HG03442 (cell line): ENCODE measurements around the gene ERCC3.
"Not testable (repeated sequence)": the region's sequence is repeated elsewhere in the genome, so short reads cannot be mapped to it uniquely, and the experiment has no call there.

Experiments
- ATAC-seq: cut with Tn5 transposase; IDR thresholded peaks from one replicate; pipeline ENCODE4 v1.9.1; 2021; ENCODE audit warnings: mild to moderate bottlenecking, moderate library complexity; ENCODE audit not compliant: unreplicated experiment

Gene ERCC3

DNA sequence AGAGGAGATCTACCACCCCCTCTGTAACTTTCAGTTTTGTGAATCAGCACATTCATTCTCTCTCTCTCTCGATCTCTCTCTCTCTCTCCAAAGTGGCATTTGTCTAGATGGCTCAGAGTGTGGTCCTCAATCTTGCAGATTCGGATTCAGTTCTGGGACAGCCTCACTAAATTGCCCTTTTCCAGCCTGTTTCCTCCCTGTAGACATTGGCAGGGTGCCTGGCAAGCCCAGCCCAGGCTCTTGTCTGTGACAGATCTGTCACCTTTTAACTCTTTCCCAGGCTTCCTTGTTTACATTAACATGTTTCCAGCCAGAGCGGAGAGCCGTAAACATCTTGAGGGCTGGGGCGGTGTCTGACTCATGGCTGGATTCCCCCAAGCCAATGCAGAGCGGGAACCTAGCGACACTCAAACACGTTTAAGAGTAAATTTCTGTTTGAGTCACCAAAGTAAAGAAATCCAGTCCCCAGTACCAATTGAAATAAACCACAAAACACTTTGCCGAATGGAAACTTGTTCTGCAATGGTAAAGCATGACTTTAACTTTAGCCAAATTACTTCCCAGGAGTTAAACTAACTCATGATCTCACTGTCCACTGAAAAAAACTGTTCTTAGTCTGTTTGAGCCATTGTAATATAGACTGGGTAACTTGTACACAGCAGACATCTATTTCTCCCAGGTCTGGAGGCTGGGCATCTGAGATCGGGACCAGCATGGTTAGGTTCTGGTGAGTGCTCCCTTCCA lies 67.3 kb downstream of the ERCC3 start:
- ATAC-seq: peak; percentile 88

DNA sequence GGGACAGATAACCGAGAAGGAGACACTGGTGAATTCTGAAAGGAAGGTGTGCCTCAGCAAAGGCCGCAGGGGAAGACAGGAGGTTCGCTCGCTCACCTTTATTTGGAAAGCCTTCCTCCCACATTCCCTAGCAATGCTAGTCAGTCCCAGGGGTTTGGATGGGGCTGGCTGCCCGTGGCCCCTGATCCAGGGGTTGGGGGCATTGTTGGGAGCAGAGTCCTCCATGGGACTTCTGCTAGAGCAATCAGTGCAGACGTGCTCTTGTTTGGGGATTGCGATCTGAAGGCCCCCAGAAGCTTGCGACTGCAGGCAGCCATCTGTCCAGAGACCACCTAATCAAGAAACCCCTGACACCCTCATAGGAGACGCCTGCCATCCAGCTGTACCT lies 67.8 kb downstream of the ERCC3 start:
- ATAC-seq: no peak

DNA sequence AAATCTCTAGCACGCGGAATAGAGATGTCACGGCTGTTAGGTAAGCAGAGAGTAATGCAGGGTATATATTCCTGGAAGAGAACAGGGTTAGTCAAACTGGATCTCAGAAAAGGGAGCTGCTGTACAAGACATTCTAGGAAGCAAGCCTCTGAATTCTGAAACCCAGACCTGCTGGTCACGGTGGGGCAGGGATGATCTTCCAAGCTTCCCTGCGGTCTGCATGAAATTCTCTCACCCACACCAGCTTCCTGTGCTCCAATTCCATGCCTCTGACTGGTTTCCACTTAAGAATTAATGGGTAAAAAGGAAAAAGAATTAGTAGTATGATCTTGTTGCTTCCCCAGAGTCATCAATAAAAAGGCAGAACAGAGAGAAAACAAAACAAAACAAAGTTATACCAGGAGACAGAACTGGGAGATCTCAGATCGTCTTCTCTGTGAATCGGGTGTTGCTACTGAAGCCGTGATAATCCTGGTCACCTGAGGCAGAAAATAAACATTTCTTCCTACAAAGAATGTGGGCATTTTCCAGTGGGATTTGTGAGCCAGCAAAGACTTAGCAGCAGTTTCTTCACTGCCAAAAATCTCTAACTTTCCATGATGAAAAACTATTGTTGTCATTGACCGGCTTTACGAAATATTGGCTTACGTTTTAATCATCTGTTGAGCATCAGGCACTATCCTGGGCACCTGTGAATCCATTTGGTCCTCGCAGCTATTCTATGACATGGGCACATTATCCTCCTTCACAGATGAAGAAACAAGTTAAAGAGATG lies 68.6 kb downstream of the ERCC3 start:
- no peak for ATAC-seq

DNA sequence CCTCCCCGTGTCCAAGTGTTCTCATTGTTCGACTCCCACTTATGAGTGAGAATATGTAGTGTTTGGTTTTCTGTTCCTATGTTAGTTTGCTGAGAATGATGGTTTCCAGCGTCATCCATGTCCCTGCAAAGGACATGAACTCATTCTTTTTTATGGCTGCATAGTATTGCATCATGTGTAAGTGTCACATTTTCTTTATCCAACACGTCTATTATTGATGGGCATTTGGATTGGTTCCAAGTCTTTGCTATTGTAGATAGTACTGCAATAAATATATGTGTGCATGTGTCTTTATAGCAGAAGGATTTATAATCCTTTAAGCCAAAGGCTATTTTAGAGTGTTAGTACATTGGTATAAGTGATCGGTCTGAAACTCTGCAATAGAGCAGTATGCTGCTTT lies 69.8 kb downstream of the ERCC3 start:
- ATAC-seq: not testable (repeated sequence)

DNA sequence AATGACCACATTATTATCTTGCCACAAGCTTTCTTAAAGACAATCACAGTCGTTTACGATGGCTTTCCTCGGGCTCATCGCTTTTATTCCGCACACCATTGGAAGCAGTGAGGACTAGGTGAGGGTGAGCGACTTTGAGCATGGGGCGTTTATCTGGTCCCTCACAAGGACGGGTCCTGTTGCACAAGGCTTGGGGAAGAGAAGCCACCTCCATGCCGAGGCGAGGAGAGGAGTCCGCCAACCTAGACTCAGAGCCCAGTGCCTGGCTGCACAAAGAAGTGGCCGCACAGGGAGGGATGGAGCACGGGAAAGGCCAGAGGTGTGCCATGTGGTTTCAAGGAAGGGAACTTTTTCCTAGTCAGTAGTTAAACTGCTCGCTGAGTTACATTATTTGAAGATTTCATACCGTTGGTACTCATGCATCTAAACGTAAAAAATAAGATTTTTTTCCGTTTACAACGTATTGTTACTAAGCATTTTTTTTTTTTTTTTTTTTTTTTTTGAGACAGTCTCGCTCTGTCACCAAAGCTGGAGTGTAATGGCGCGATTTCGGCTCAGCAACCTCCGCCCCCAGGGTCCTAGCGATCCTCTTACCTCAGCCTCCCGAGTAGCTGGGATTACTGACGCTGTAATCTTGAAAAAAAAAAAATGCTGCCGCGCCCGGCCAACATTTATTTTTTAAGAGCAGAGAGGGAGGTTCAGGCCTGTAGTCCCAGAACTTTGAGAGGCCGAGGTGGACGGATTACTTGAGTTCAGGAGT lies 73.0 kb downstream of the ERCC3 start:
- ATAC-seq: no peak

DNA sequence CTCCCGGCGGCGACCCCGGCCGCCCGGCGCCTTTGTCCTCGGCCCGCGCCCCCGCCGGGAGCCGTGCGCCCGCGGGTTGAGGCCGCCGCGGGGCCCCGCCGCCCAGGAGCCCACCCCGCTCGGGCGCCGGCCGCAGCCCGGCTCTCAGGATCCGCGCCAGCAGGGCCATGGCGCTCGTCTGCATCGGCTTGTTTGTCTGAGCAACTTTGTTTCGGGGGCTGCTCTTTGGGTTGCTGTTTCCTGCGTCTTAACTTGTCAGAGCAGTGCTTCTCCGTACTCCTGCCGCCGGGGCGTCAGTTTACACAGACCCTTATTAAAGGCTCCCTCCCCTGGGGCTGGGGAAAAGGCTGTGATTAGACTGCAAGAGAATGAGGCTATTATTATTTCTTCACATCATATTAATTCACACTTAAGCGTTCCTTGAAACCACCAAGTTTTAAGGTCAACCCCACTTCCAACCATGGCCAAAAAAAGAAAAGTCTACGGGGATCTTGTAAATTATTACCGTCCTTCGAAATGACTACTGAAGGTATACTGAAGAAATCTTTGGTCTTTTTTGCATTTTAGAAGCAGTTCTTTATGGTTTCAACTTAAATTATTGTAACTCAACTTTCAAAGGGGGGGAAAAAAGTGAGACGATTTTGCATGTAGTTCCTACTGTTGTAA lies 73.7 kb downstream of the ERCC3 start, which contains the start of gene CYP27C1:
Gene CYP27C1 (minus strand): TSS at position 198 of the 666 bp plus-strand sequence. CDS start 29 bp downstream, at position 169.
- no peak for ATAC-seq

DNA sequence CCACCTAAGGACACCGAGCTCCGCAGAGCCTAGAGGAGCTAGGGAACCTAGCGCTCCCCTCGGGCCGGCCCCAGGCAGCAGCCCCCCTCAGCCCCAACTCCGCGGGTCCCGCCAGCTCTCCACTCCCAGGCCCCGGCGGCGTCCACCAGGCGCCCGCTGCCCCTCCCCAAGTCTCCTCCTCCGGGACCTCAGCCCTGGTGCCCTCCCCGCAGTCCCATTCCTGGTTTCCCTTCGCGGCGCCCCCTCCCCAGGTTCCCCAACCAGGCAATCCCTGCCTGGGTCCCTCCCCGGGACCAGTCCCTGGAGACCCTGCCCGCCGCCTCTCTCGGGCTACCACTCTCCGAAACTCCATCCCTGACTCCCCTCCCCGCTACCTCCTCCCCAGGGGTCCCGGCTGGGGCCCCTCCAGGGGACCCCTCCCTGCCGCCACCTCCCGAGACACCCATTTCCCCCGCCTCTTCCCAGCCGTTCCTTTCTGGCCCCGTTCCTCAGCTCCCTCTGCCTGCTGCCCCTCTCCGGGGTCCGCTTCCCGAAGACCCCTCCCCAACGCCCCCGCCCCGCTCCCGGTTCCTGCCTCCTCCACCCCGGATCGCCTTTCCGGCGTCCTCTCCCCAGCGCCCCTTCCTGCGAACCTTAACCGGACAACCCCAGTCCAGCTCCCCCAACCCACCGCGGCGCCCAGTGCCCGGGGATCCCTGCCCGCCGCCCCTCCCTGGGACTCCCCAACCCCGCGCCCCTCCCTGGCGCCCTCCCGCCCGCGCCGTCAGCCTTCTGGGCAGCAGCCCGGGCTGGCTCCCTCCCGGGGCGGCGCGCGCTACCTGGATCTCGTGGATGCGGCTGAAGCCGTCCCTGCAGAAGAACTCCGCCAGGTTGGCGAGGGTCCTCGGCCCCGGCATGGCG lies 74.5 kb downstream of the ERCC3 start:
- no peak for ATAC-seq

GRCh38 chr2:127218812-127219170 lies 75.2 kb downstream of the ERCC3 start:
- ATAC-seq: no peak

GRCh38 chr2:127217470-127218325 lies 76.2 kb downstream of the ERCC3 start:
- ATAC-seq: no peak

DNA sequence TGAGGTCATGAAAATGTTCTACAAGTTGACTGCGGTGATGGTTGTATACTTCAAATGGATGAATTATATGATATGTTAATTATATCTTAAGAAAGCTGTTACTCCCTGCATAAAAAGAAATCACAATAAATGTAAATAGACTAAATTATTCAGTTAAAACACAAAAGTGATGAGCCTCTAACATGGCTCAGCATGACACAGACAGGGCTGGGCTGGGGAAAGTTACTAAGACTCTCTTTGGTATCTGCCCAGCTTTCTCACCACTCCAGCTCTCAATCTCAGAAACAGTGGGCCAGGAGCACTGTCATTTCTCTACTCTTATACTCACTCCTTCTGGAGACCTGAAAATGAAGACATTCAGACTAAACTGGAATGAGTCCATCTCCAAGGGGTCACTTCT lies 77.4 kb downstream of the ERCC3 start:
- no peak for ATAC-seq

GRCh38 chr2:127216095-127216494 lies 77.8 kb downstream of the ERCC3 start:
- no peak for ATAC-seq

- not testable (repeated sequence) for ATAC-seq
Observed at GRCh38 chr2:127214201-127214600, 79.7 kb downstream of the ERCC3 start.

DNA sequence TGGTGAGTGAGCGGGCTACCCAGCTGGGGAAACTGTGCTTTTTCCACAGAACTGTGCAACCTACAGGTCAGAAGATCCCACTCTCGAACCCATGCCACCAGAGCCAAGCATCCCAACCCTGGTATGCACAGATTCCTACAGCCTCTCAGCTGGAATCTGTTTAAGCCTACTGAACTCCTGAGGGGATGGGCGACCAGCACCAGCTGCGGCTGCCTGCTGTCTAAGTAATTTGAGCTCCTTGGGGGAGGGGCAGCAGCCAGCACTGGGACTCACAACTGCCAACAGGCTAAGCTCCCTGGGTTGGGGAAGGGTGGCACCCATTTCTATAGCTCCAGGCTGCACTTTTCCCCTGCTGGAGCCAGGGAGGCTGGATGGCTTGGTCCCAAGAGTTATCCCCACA lies 85.6 kb downstream of the ERCC3 start:
- no peak for ATAC-seq
